ENCODE results near the gene GADD45B.

The GADD45B gene

GRCh38 chr19:2475702-2476450, at the start of gene GADD45B:
TSS of gene GADD45B (plus strand) at chr19:2476127. CDS start at chr19:2476359, 232 bp downstream.
- in situ Hi-C loops (cut with HindIII; ENCODE audit: low sequenced_read_pairs) = no loop called here

- in situ Hi-C loops (cut with HindIII; ENCODE audit: low sequenced_read_pairs) = no loop called here
Measured at GRCh38 chr19:2426611-2427428, 49.1 kb upstream of the GADD45B start.

- in situ Hi-C loops (cut with HindIII; ENCODE audit: low sequenced_read_pairs) = no loop called here
Measured at GRCh38 chr19:2427429-2428320, 48.3 kb upstream of the GADD45B start, which contains the start of gene TIMM13. TSS of gene TIMM13 (minus strand) at chr19:2427586. CDS start at chr19:2427533, 53 bp downstream.

GRCh38 chr19:2428321-2428690, 47.6 kb upstream of the GADD45B start:
- in situ Hi-C loops (cut with HindIII; ENCODE audit: low sequenced_read_pairs) = no loop called here

- in situ Hi-C loops (cut with HindIII; ENCODE audit: low sequenced_read_pairs) = no loop called here
Measured at GRCh38 chr19:2428756-2429711, 46.9 kb upstream of the GADD45B start.

GRCh38 chr19:2429917-2430535, 45.9 kb upstream of the GADD45B start:
- in situ Hi-C loops (cut with HindIII; ENCODE audit: low sequenced_read_pairs) = no loop called here

GRCh38 chr19:2431318-2432055, 44.4 kb upstream of the GADD45B start:
- in situ Hi-C loops (cut with HindIII; ENCODE audit: low sequenced_read_pairs) = no loop called here

- in situ Hi-C loops (cut with HindIII; ENCODE audit: low sequenced_read_pairs) = no loop called here
Measured at GRCh38 chr19:2432131-2432848, 43.6 kb upstream of the GADD45B start.

- in situ Hi-C loops (cut with HindIII; ENCODE audit: low sequenced_read_pairs) = no loop called here
Measured at GRCh38 chr19:2433854-2434253, 42.1 kb upstream of the GADD45B start.

- in situ Hi-C loops (cut with HindIII; ENCODE audit: low sequenced_read_pairs) = no loop called here
Measured at GRCh38 chr19:2434267-2434666, 41.7 kb upstream of the GADD45B start.

- in situ Hi-C loops (cut with HindIII; ENCODE audit: low sequenced_read_pairs) = no loop called here
Measured at GRCh38 chr19:2434721-2435265, 41.1 kb upstream of the GADD45B start.

- in situ Hi-C loops (cut with HindIII; ENCODE audit: low sequenced_read_pairs) = no loop called here
Measured at GRCh38 chr19:2436384-2436783, 39.5 kb upstream of the GADD45B start.

- in situ Hi-C loops (cut with HindIII; ENCODE audit: low sequenced_read_pairs) = no loop called here
Measured at GRCh38 chr19:2436926-2437325, 39.0 kb upstream of the GADD45B start.

GRCh38 chr19:2438178-2438577, 37.7 kb upstream of the GADD45B start:
- in situ Hi-C loops (cut with HindIII; ENCODE audit: low sequenced_read_pairs) = no loop called here

GRCh38 chr19:2440515-2440914, 35.4 kb upstream of the GADD45B start:
- in situ Hi-C loops (cut with HindIII; ENCODE audit: low sequenced_read_pairs) = no loop called here

- in situ Hi-C loops (cut with HindIII; ENCODE audit: low sequenced_read_pairs) = no loop called here
Measured at GRCh38 chr19:2441096-2441752, 34.7 kb upstream of the GADD45B start.

GRCh38 chr19:2443116-2443784, 32.7 kb upstream of the GADD45B start:
- in situ Hi-C loops (cut with HindIII; ENCODE audit: low sequenced_read_pairs) = no loop called here

All from DLD1 (cell line).